OCI-LY3 (cell line): Measurements from ENCODE around the gene SELENOP.

Source experiments
- H2AFZ ChIP-seq: fragments of 200-600, 300-600 bp; shearing (Covaris generic); 2 replicates; pipeline ENCODE4 v1.6.0; 2014; ENCODE audit warnings: antibody characterized with exemption, low read depth, low read length
- H3K27ac ChIP-seq: fragments of 200-600, 300-600 bp; sonication (generic); 2 replicates; pipeline ENCODE4 v1.5.1; 2014; ENCODE audit warnings: mild to moderate bottlenecking, low read length, moderate library complexity, mixed read lengths
- H3K27me3 ChIP-seq: fragments of 200-600, 300-600 bp; sonication (generic); 2 replicates; pipeline ENCODE4 v1.6.1; 2014; ENCODE audit warnings: low read depth, low read length, mixed read lengths
- H3K36me3 ChIP-seq: fragments of 200-600, 300-600 bp; sonication (generic); replicated peaks from 2 replicates; pipeline ENCODE3; 2014; ENCODE audit warnings: low read depth, low read length, mixed read lengths
- H3K4me1 ChIP-seq: fragments of 300-600, 200-600 bp; sonication (generic); 2 replicates; pipeline ENCODE4 v1.6.1; 2014; ENCODE audit warnings: low read length, mixed read lengths
- H3K4me2 ChIP-seq: fragments of 200-600, 300-600 bp; sonication (generic); 2 replicates; pipeline ENCODE4 v1.6.1; 2014; ENCODE audit warnings: low read length, mixed read lengths
- H3K4me3 ChIP-seq: fragments of 300-600, 200-600 bp; sonication (generic); 2 replicates; pipeline ENCODE4 v1.5.1; 2014; ENCODE audit warnings: antibody characterized with exemption, mild to moderate bottlenecking, low read length, moderate library complexity
- H3K79me2 ChIP-seq: fragments of 300-600, 200-600 bp; shearing (Covaris generic); 2 replicates; pipeline ENCODE4 v1.6.1; 2014; ENCODE audit warnings: mild to moderate bottlenecking, low read length, mixed read lengths
- H3K9ac ChIP-seq: fragments of 300-600, 200-600 bp; shearing (Covaris generic); 2 replicates; pipeline ENCODE4 v1.6.0; 2014; ENCODE audit warnings: mild to moderate bottlenecking, low read length, moderate library complexity
- H3K9me3 ChIP-seq: fragments of 200-600, 300-600 bp; shearing (Covaris generic); 2 replicates; pipeline ENCODE4 v1.6.1; 2014; ENCODE audit warnings: low read length, mixed read lengths; ENCODE audit not compliant: insufficient read depth
- H4K20me1 ChIP-seq: fragments of 200-600, 300-600 bp; sonication (generic); 2 replicates; pipeline ENCODE4 v1.6.1; 2016; ENCODE audit warnings: low read length, mixed read lengths; ENCODE audit not compliant: insufficient read depth
- CTCF ChIP-seq: fragments of 200-600, 300-600 bp; sonication (generic); IDR thresholded peaks from 2 replicates; pipeline ENCODE4 v1.5.1; 2014; ENCODE audit warnings: antibody characterized with exemption, low read length, low read depth
- EZH2phosphoT487 ChIP-seq: fragments of 200-600 bp; shearing (Covaris generic); IDR thresholded peaks from 2 replicates; pipeline ENCODE4 v1.6.1; 2018; ENCODE audit warnings: antibody characterized with exemption, mixed run types, low read depth

Gene SELENOP

GRCh38 chr5:42836070-42836769 is 24.5 kb upstream of the SELENOP start:
- Histone ChIP-seq H3K9ac (no peak overlapping the region), H2AFZ (no peak overlapping the region), H3K4me2 (no peak overlapping the region), H3K4me3 (no peak overlapping the region), H3K9me3 (no peaks in the 10 kb centered on the region), H3K79me2 (no peaks in the 10 kb centered on the region), H3K27ac (no peak overlapping the region), H3K36me3 (no peaks in the 10 kb centered on the region), H3K4me1 (no peaks in the 10 kb centered on the region), H4K20me1 (no peaks in the 10 kb centered on the region), H3K27me3 (no peaks in the 10 kb centered on the region)
- TF ChIP-seq CTCF, result no peak
- no peak for TF ChIP-seq EZH2phosphoT487

- no peaks in the 10 kb centered on the region for H4K20me1 ChIP-seq
- no peak overlapping the region for H3K4me3 ChIP-seq
- no peak overlapping the region for H2AFZ ChIP-seq
- no peak overlapping the region for H3K9ac ChIP-seq
- H3K36me3 ChIP-seq, result no peaks in the 10 kb centered on the region
- H3K79me2 ChIP-seq, result no peaks in the 10 kb centered on the region
- no peaks in the 10 kb centered on the region for H3K27me3 ChIP-seq
- no peak overlapping the region for H3K27ac ChIP-seq
- no peak overlapping the region for H3K4me2 ChIP-seq
- H3K9me3 ChIP-seq, result no peaks in the 10 kb centered on the region
- no peaks in the 10 kb centered on the region for H3K4me1 ChIP-seq
- no peak for TF ChIP-seq CTCF
- TF ChIP-seq EZH2phosphoT487, result no peak
Observed at GRCh38 chr5:42832060-42832459, 20.4 kb upstream of the SELENOP start.

GRCh38 chr5:42830924-42831323 is 19.2 kb upstream of the SELENOP start:
- Histone ChIP-seq H3K27ac (no peak overlapping the region), H3K4me3 (no peak overlapping the region), H3K9ac (no peak overlapping the region), H3K4me2 (no peak overlapping the region), H3K27me3 (no peaks in the 10 kb centered on the region), H3K9me3 (no peaks in the 10 kb centered on the region), H4K20me1 (no peaks in the 10 kb centered on the region), H2AFZ (no peak overlapping the region), H3K36me3 (no peaks in the 10 kb centered on the region), H3K4me1 (no peaks in the 10 kb centered on the region), H3K79me2 (no peaks in the 10 kb centered on the region)
- TF ChIP-seq EZH2phosphoT487 (no peak), CTCF (no peak)

- Histone ChIP-seq H4K20me1 (no peaks in the 10 kb centered on the region), H3K9me3 (no peaks in the 10 kb centered on the region), H3K27ac (no peak overlapping the region), H3K36me3 (no peaks in the 10 kb centered on the region), H3K9ac (no peak overlapping the region), H3K27me3 (no peaks in the 10 kb centered on the region), H3K79me2 (no peaks in the 10 kb centered on the region), H3K4me1 (no peaks in the 10 kb centered on the region), H2AFZ (no peak overlapping the region), H3K4me3 (no peak overlapping the region), H3K4me2 (no peak overlapping the region)
- TF ChIP-seq EZH2phosphoT487 (no peak), CTCF (no peak)
Observed at GRCh38 chr5:42828671-42829070, 17.0 kb upstream of the SELENOP start.
